ENCODE measurements around the gene LMO2. TPM values are rescaled to one million over a fixed set of nuclear protein-coding genes. Genes with fewer than 3 reads are reported as not detected.
"Not testable (repeated sequence)": the region's sequence is repeated elsewhere in the genome, so short reads cannot be mapped to it uniquely, and the experiment has no call there.

Gene LMO2
- total RNA-seq, 1 donor from 2014 or later = 9.1 TPM

GRCh38 chr11:33838234-33838633 lies 53.6 kb downstream of the LMO2 start:
- ATAC-seq (ENCODE audit: poor library complexity); intact Hi-C loops (cut with DNase I); DNase-seq: not testable (repeated sequence)

GRCh38 chr11:33837334-33837733 lies 54.5 kb downstream of the LMO2 start:
- intact Hi-C loops (cut with DNase I); DNase-seq; ATAC-seq (ENCODE audit: poor library complexity): not testable (repeated sequence)

GRCh38 chr11:33835143-33835878 lies 56.6 kb downstream of the LMO2 start:
- ATAC-seq (ENCODE audit: poor library complexity) (no peak), DNase-seq (no peak)
- intact Hi-C loops (cut with DNase I) = no loop called here

GRCh38 chr11:33832676-33833075 lies 59.2 kb downstream of the LMO2 start:
- DNase-seq (no peak), ATAC-seq (ENCODE audit: poor library complexity) (no peak)
- intact Hi-C loops (cut with DNase I) = no loop called here

GRCh38 chr11:33830903-33831648 lies 60.8 kb downstream of the LMO2 start:
- intact Hi-C loops (cut with DNase I) = no loop called here
- no peak for ATAC-seq (ENCODE audit: poor library complexity)

GRCh38 chr11:33829430-33830141 lies 62.3 kb downstream of the LMO2 start:
- intact Hi-C loops (cut with DNase I) = no loop called here
- DNase-seq = peak; percentile 61
- peak; percentile 94 for ATAC-seq (ENCODE audit: poor library complexity)

More at GRCh38 chr11:33830903-33831648, 60.8 kb downstream of the LMO2 start:
- no peak for DNase-seq

- DNase-seq = no peak
- intact Hi-C loops (cut with DNase I) = no loop called here
- peak; percentile 67 for ATAC-seq (ENCODE audit: poor library complexity)
Measured at GRCh38 chr11:33828604-33829429, 63.1 kb downstream of the LMO2 start.

GRCh38 chr11:33827206-33827605 lies 64.7 kb downstream of the LMO2 start:
- intact Hi-C loops (cut with DNase I) = no loop called here

GRCh38 chr11:33825854-33826560 lies 65.9 kb downstream of the LMO2 start:
- intact Hi-C loops (cut with DNase I) = no loop called here
- DNase-seq = no peak
- no peak for ATAC-seq (ENCODE audit: poor library complexity)

More at GRCh38 chr11:33827206-33827605, 64.7 kb downstream of the LMO2 start:
- DNase-seq (no peak), ATAC-seq (ENCODE audit: poor library complexity) (no peak)

GRCh38 chr11:33822981-33823380 lies 68.9 kb downstream of the LMO2 start:
- ATAC-seq (ENCODE audit: poor library complexity); DNase-seq; intact Hi-C loops (cut with DNase I): not testable (repeated sequence)

- intact Hi-C loops (cut with DNase I) = no loop called here
- no peak for DNase-seq
- ATAC-seq (ENCODE audit: poor library complexity) = no peak
Measured at GRCh38 chr11:33819278-33820035, 72.4 kb downstream of the LMO2 start.

Other genes starting within 250 kb of the LMO2 start
- not detected for gene C11orf91, start 191.2 kb downstream of the LMO2 start, total RNA-seq
- gene CD59, start 155.7 kb downstream of the LMO2 start, total RNA-seq = 713 TPM
- 45.3 TPM for gene FBXO3, start 117.6 kb downstream of the LMO2 start, total RNA-seq
- 105 TPM for gene CAPRIN1, start 159.7 kb upstream of the LMO2 start, total RNA-seq
- gene NAT10, start 213.6 kb upstream of the LMO2 start, total RNA-seq = 20.9 TPM

Measured in Right ventricle myocardium superior (tissue), 1 donor.